Keratinocyte (primary cell): ENCODE data around the gene SHKBP1. TPM values are rescaled to one million over a fixed set of nuclear protein-coding genes. Genes with fewer than 3 reads are reported as not detected.

ENCODE experiments used
- DNase-seq: peaks from one replicate; pipeline ENCODE4 v3.0.0-alpha.2; 2011; ENCODE audit warnings: low read depth, missing footprints, low spot score
- FAIRE-seq: peaks from 2 replicates; lab custom pipeline; 2011; peaks lifted over from hg19 to GRCh38; lab: Jason Lieb, UNC
- H2AFZ ChIP-seq: 2 replicates; pipeline ENCODE4 v1.6.0; 2012; ENCODE audit warnings: low read length, control low read depth, inconsistent platforms; ENCODE audit not compliant: control insufficient read depth
- H3K27ac ChIP-seq: 2 replicates; pipeline ENCODE4 v1.5.1; 2011; ENCODE audit warnings: low read length; ENCODE audit not compliant: control insufficient read depth, insufficient read depth
- H3K27me3 ChIP-seq: 3 replicates; pipeline ENCODE4 v1.6.0; 2011; ENCODE audit warnings: low read length; ENCODE audit not compliant: control insufficient read depth, insufficient read depth; ENCODE audit errors: extremely low read depth
- H3K36me3 ChIP-seq, 2 experiments: 2 replicates in 1 of 2; 3 replicates in 1 of 2; pipeline ENCODE4 v1.5.1; 2011; ENCODE audit warnings: low read length in 2 of 2, mild to moderate bottlenecking in 1 of 2; ENCODE audit not compliant: control insufficient read depth in 2 of 2, insufficient read depth in 2 of 2; ENCODE audit errors: extremely low read depth in 1 of 2
- H3K4me1 ChIP-seq: 3 replicates; pipeline ENCODE4 v1.5.1; 2011; ENCODE audit warnings: low read length; ENCODE audit not compliant: control insufficient read depth, insufficient read depth; ENCODE audit errors: extremely low read depth
- H3K4me2 ChIP-seq: 3 replicates; pipeline ENCODE4 v1.6.0; 2011; ENCODE audit warnings: low read depth, low read length; ENCODE audit not compliant: control insufficient read depth, insufficient read depth; ENCODE audit errors: extremely low read depth
- H3K4me3 ChIP-seq, 3 experiments: fragments of 200-600 bp in 1 of 3; sonication (generic) in 1 of 3; 2 replicates in 2 of 3; 3 replicates in 1 of 3; pipeline ENCODE4 v1.5.1; 2011 to 2016; ENCODE audit warnings: low read length in 3 of 3, mild to moderate bottlenecking in 3 of 3, control low read depth in 2 of 3, inconsistent platforms in 1 of 3, low read depth in 1 of 3, mixed read lengths in 1 of 3, mixed run types in 1 of 3, moderate library complexity in 1 of 3; ENCODE audit not compliant: control insufficient read depth in 2 of 3, insufficient read depth in 2 of 3; ENCODE audit errors: extremely low read depth in 1 of 3
- H3K79me2 ChIP-seq: 2 replicates; pipeline ENCODE4 v1.6.0; 2012; ENCODE audit warnings: low read length; ENCODE audit not compliant: control insufficient read depth, insufficient read depth
- H3K9ac ChIP-seq: 3 replicates; pipeline ENCODE4 v1.6.0; 2011; ENCODE audit warnings: low read length; ENCODE audit not compliant: control insufficient read depth, insufficient read depth; ENCODE audit errors: extremely low read depth
- H3K9me1 ChIP-seq: 3 replicates; pipeline ENCODE4 v1.6.0; 2011; ENCODE audit warnings: low read length; ENCODE audit not compliant: control insufficient read depth, insufficient read depth; ENCODE audit errors: extremely low read depth
- H3K9me3 ChIP-seq: 2 replicates; pipeline ENCODE4 v1.5.1; 2012; ENCODE audit warnings: low read depth, low read length; ENCODE audit not compliant: control insufficient read depth
- H4K20me1 ChIP-seq: 3 replicates; pipeline ENCODE4 v1.6.0; 2011; ENCODE audit warnings: low read length; ENCODE audit not compliant: control insufficient read depth, insufficient read depth; ENCODE audit errors: extremely low read depth
- EZH2 ChIP-seq: IDR thresholded peaks from one replicate; pipeline ENCODE4 v1.6.1; 2012; ENCODE audit warnings: inconsistent platforms, mild to moderate bottlenecking, low read length, moderate library complexity
- dilution Hi-C: fragments of 300-500 bp; cut with MboI; formaldehyde crosslinking; loops from one replicate; pipeline ENCODE4 v1.7.0; 2020; ENCODE audit warnings: low sequenced_read_pairs; ENCODE audit not compliant: extremely low pct_ligation_motif_present
- polyA plus RNA-seq, 5 experiments: library from polyadenylated mRNA; depleted of rRNA in 3 of 5; stranded (reverse) in 3 of 5; stranded (forward) in 1 of 5; unstranded in 1 of 5; fragments of >200 nt; gene quantifications; 1 replicate in 1 of 5; 2 replicates in 3 of 5; 3 replicates in 1 of 5; pipeline versions ENCODE4 v1.2.1 to v1.2.3, GENCODE V29; 2011 to 2012; ENCODE audit warnings: missing spikeins in 2 of 5, low read depth in 1 of 5, low replicate concordance in 1 of 5
- TF ChIP-seq, protein P1 (sequence below), 3 experiments: IDR thresholded peaks in 1 of 3; conservative IDR thresholded peaks in 1 of 3; optimal IDR thresholded peaks in 1 of 3; 2 replicates in 2 of 3; 3 replicates in 1 of 3; pipeline versions ENCODE3 to v1.5.1; 2011; ENCODE audit warnings: low read length in 3 of 3, mild to moderate bottlenecking in 3 of 3, moderate library complexity in 2 of 3, control low read depth in 1 of 3, inconsistent platforms in 1 of 3; ENCODE audit not compliant: insufficient read depth in 2 of 3; ENCODE audit errors: extremely low read depth in 1 of 3

SHKBP1 gene
- polyA plus RNA-seq, 1 donor (not counting 4 experiments of a cell fraction or from before 2014, with no cell fraction given) = 20.2 TPM

DNA sequence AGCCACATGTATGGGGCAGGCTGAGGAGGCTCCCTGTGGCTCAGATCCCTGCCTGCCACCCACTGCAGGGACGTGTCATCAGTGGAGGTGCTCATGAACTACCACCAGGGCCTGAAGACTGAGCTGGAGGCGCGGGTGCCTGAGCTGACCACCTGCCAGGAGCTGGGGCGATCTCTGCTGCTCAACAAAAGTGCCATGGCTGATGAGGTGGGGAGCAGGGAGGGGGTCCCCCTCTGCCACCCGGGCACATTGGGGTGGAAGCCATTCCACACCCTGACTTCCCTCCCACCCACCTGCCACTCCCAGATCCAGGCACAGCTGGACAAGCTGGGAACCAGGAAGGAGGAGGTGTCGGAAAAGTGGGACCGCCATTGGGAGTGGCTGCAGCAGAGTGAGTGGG is 11.3 kb upstream of the SHKBP1 start:
- Histone ChIP-seq H3K4me2 (no peak overlapping the region), H3K27me3 (peaks cover 28% of the 10 kb centered on the region), H3K79me2 (no peaks in the 10 kb centered on the region), H3K9ac (no peak overlapping the region), H3K4me3 (no peak overlapping the region), H3K36me3 (no peaks in the 10 kb centered on the region), H4K20me1 (no peaks in the 10 kb centered on the region), H3K9me1 (no peaks in the 10 kb centered on the region), H3K9me3 (no peaks in the 10 kb centered on the region), H3K4me1 (peaks cover 7% of the 10 kb centered on the region), H2AFZ (no peak overlapping the region), H3K27ac (no peak overlapping the region)
- dilution Hi-C loops = no loop called here
- FAIRE-seq (no peak), DNase-seq (no peak)
- TF ChIP-seq, protein P1, sequence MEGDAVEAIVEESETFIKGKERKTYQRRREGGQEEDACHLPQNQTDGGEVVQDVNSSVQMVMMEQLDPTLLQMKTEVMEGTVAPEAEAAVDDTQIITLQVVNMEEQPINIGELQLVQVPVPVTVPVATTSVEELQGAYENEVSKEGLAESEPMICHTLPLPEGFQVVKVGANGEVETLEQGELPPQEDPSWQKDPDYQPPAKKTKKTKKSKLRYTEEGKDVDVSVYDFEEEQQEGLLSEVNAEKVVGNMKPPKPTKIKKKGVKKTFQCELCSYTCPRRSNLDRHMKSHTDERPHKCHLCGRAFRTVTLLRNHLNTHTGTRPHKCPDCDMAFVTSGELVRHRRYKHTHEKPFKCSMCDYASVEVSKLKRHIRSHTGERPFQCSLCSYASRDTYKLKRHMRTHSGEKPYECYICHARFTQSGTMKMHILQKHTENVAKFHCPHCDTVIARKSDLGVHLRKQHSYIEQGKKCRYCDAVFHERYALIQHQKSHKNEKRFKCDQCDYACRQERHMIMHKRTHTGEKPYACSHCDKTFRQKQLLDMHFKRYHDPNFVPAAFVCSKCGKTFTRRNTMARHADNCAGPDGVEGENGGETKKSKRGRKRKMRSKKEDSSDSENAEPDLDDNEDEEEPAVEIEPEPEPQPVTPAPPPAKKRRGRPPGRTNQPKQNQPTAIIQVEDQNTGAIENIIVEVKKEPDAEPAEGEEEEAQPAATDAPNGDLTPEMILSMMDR (optimal IDR thresholded peaks at IDR 0.05 in 1 of 3, IDR thresholded peaks at IDR 0.05 in 1 of 3, conservative IDR thresholded peaks at IDR 0.05 in 1 of 3; ENCODE audit: extremely low read depth in 1 of 3, insufficient read depth in 2 of 3, low read length in 3 of 3) = no peak

DNA sequence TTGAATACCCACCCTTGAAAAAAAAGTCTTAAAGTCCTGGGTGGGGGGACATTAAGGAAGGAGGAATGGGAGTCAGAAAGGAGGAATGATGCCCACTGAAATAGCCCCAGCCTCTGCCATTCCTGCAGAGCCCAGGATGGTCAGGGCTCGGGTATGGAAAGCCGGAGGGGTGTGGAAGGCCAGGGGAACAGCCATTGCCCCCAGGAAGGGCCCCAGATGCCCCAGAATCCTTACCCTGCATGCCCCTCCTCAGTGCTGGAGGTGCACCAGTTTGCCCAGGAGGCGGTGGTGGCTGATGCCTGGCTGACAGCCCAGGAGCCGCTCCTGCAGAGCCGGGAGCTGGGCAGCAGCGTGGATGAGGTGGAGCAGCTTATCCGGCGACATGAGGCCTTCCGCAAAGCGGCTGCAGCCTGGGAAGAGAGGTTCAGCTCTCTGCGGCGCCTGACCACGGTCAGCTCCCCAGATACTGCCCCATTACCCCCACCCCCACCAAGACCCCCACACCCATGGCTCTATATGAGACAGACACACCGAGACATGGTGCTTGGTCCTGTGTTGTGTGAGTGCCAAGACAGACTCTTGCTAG is 10.7 kb upstream of the SHKBP1 start:
- H4K20me1 ChIP-seq = no peaks in the 10 kb centered on the region

More for the DNA sequence above, 10.7 kb upstream of the SHKBP1 start:
- no peaks in the 10 kb centered on the region for H3K36me3 ChIP-seq
- no peak overlapping the region for H3K9ac ChIP-seq
- DNase-seq (no peak), FAIRE-seq (no peak)
- no peaks in the 10 kb centered on the region for H3K9me3 ChIP-seq
- H3K27ac ChIP-seq = no peak overlapping the region
- H3K4me2 ChIP-seq = no peak overlapping the region
- peaks cover 22% of the 10 kb centered on the region for H3K27me3 ChIP-seq
- dilution Hi-C loops = no loop called here
- H3K4me1 ChIP-seq = peaks cover 7% of the 10 kb centered on the region
- no peaks in the 10 kb centered on the region for H3K9me1 ChIP-seq
- no peak overlapping the region for H2AFZ ChIP-seq
- no peaks in the 10 kb centered on the region for H3K79me2 ChIP-seq
- no peak overlapping the region for H3K4me3 ChIP-seq
- TF ChIP-seq, protein P1 (optimal IDR thresholded peaks at IDR 0.05 in 1 of 3, IDR thresholded peaks at IDR 0.05 in 1 of 3, conservative IDR thresholded peaks at IDR 0.05 in 1 of 3; ENCODE audit: extremely low read depth in 1 of 3, insufficient read depth in 2 of 3, low read length in 3 of 3) = no peak
- no peak for TF ChIP-seq EZH2
